HepG2 (cell line): ENCODE data around the gene SLC25A51. TPM values are rescaled to one million over a fixed set of nuclear protein-coding genes. Genes with fewer than 3 reads are reported as not detected.

Experiments
- AFF4 ChIP-seq: sonication (generic); formaldehyde crosslinking; IDR thresholded peaks from 2 replicates; pipeline ENCODE4 v1.4.0; 2020; ENCODE audit warnings: missing genetic modification reagents
- ERF ChIP-seq: IDR thresholded peaks from 2 replicates; pipeline ENCODE4 v1.6.1; 2018; ENCODE audit warnings: missing biosample characterization, missing genetic modification reagents
- FOXP1 ChIP-seq, 2 experiments: fragments of 450-650 bp in 1 of 2; IDR thresholded peaks; 2 replicates each; pipeline ENCODE4 v1.6.1; 2017 to 2018; ENCODE audit warnings: antibody characterized with exemption in 1 of 2
- GFI1 ChIP-seq: sonication (generic); formaldehyde crosslinking; IDR thresholded peaks from 2 replicates; pipeline ENCODE4 v1.5.0; 2020; ENCODE audit warnings: missing genetic modification reagents, mild to moderate bottlenecking, borderline replicate concordance
- HHEX ChIP-seq: IDR thresholded peaks from 2 replicates; pipeline ENCODE4 v1.6.1; 2016; ENCODE audit warnings: control low read depth
- HOXA9 ChIP-seq: sonication (generic); formaldehyde crosslinking; IDR thresholded peaks from 2 replicates; pipeline ENCODE4 v1.8.1; 2022; ENCODE audit warnings: missing genetic modification reagents, mild to moderate bottlenecking, moderate library complexity, borderline replicate concordance
- IKZF1 ChIP-seq: fragments of 450-650 bp; IDR thresholded peaks from 2 replicates; pipeline ENCODE4 v1.7.1; 2016
- MAFF ChIP-seq: IDR thresholded peaks from 2 replicates; pipeline ENCODE4 v1.6.1; 2011; ENCODE audit warnings: low read depth, low read length, improper control_type of control experiment
- MBD4 ChIP-seq: IDR thresholded peaks from 2 replicates; pipeline ENCODE4 v1.6.1; 2012; ENCODE audit warnings: low read length, inconsistent platforms, borderline replicate concordance
- MED8 ChIP-seq: sonication (generic); formaldehyde crosslinking; IDR thresholded peaks from 2 replicates; pipeline ENCODE4 v1.8.1; 2023; ENCODE audit warnings: mild to moderate bottlenecking, missing genetic modification reagents; ENCODE audit not compliant: insufficient replicate concordance
- MEF2D ChIP-seq: sonication (generic); formaldehyde crosslinking; IDR thresholded peaks from 2 replicates; pipeline ENCODE4 v1.5.1; 2020; ENCODE audit warnings: mild to moderate bottlenecking, missing genetic modification reagents
- MEIS2 ChIP-seq: sonication (generic); formaldehyde crosslinking; IDR thresholded peaks from 2 replicates; pipeline ENCODE4 v1.9.0; 2021; ENCODE audit warnings: mild to moderate bottlenecking, missing genetic modification reagents
- MIXL1 ChIP-seq: IDR thresholded peaks from 2 replicates; pipeline ENCODE4 v1.6.1; 2016
- NONO ChIP-seq, 2 experiments: fragments of 450-650 bp in 1 of 2; sonication (generic) in 1 of 2; formaldehyde crosslinking in 1 of 2; IDR thresholded peaks in 1 of 2; conservative IDR thresholded peaks in 1 of 2; 2 replicates each; pipeline versions ENCODE4 v1.6.1 to v1.8.0; 2017 to 2022; ENCODE audit warnings: mild to moderate bottlenecking in 1 of 2, missing genetic modification reagents in 1 of 2, moderate library complexity in 1 of 2
- SKIL ChIP-seq: sonication (generic); formaldehyde crosslinking; IDR thresholded peaks from 2 replicates; pipeline ENCODE4 v1.8.0; 2022; ENCODE audit warnings: missing genetic modification reagents, mild to moderate bottlenecking, moderate library complexity, borderline replicate concordance
- TCF7 ChIP-seq: sonication (generic); IDR thresholded peaks from 2 replicates; pipeline ENCODE4 v1.6.1; 2016; ENCODE audit warnings: antibody characterized with exemption, low read depth
- ZFP36 ChIP-seq: fragments of 150-350 bp; IDR thresholded peaks from 2 replicates; pipeline ENCODE4 v1.6.1; 2018; ENCODE audit warnings: borderline replicate concordance, low read length, low read depth; ENCODE audit not compliant: partially characterized antibody
- ZNF556 ChIP-seq: sonication (generic); formaldehyde crosslinking; IDR thresholded peaks from 2 replicates; pipeline ENCODE4 v1.4.0; 2020; ENCODE audit warnings: mild to moderate bottlenecking, missing genetic modification reagents, borderline replicate concordance
- ZNF580 ChIP-seq: IDR thresholded peaks from 2 replicates; pipeline ENCODE4 v1.6.1; 2016; ENCODE audit warnings: low read depth, borderline replicate concordance
- ZNF781 ChIP-seq: sonication (generic); formaldehyde crosslinking; IDR thresholded peaks from 2 replicates; pipeline ENCODE4 v1.5.1; 2020; ENCODE audit warnings: borderline replicate concordance, mild to moderate bottlenecking, missing genetic modification reagents; ENCODE audit errors: not compliant biosample characterization
- polyA plus RNA-seq, 8 experiments: library from polyadenylated mRNA; depleted of rRNA in 3 of 8; stranded (reverse) in 7 of 8; unstranded in 1 of 8; fragments of >200 nt; fragmentation: Illumina TruSeq in 4 of 8; extraction: Trizol in 4 of 8; gene quantifications; 2 replicates each; pipeline versions ENCODE4 v1.2.1 to v1.2.3, GENCODE V29; 2011 to 2016; ENCODE audit warnings: low read depth in 4 of 8, missing spikeins in 1 of 8, mixed read lengths in 1 of 8; ENCODE audit not compliant: insufficient read depth in 1 of 8
- total RNA-seq, 5 experiments: library from RNA; depleted of rRNA; stranded (reverse); fragments of >200 nt; fragmentation: Illumina TruSeq; extraction: Trizol; gene quantifications; 2 replicates each; pipeline ENCODE4 v1.2.3, GENCODE V29; 2016; ENCODE audit warnings: low read depth in 1 of 5

SLC25A51 gene
- total and polyA plus RNA-seq, 2 of the 13 experiments (the other 11 are each of a cell fraction or from before 2014, with no cell fraction given): 14.6 to 37.7 TPM

- TF ChIP-seq SKIL (CRISPR knock-in tag) (peak; percentile 82), MBD4 (no peak), AFF4 (CRISPR knock-in tag) (no peak), HOXA9 (CRISPR knock-in tag) (0 out of 2 replicates have a peak, but pooled peaks have one; percentile 36), ZNF781 (CRISPR knock-in tag) (no peak), IKZF1 (no peak), NONO (IDR thresholded peaks at IDR 0.05) (no peak), NONO (CRISPR knock-in tag; conservative IDR thresholded peaks at IDR 0.05) (0 out of 2 replicates have a peak, but pooled peaks have one; percentile 40), ERF (CRISPR knock-in tag) (no peak), TCF7 (peak; percentile 78), MAFF (no peak), FOXP1 (IDR thresholded peaks at IDR 0.05) (no peak), FOXP1 (CRISPR knock-in tag; IDR thresholded peaks at IDR 0.05) (0 out of 2 replicates have a peak, but pooled peaks have one; percentile 7), ZFP36 (no peak), ZNF580 (CRISPR knock-in tag) (peak; percentile 7; the same call in 1 of the 2 replicates), MEIS2 (no peak), HHEX (CRISPR knock-in tag) (0 out of 2 replicates have a peak, but pooled peaks have one; percentile 30), MEF2D (CRISPR knock-in tag) (peak; percentile 49; the same call in 1 of the 2 replicates), ZNF556 (no peak), MIXL1 (0 out of 2 replicates have a peak, but pooled peaks have one; percentile 14), MED8 (peak; percentile 64), GFI1 (no peak)
Measured at GRCh38 chr9:37951671-37952449, 47.9 kb upstream of the SLC25A51 start (continued).
